ENCODE data around the gene XPOT.

- TF ChIP-seq, protein P1, sequence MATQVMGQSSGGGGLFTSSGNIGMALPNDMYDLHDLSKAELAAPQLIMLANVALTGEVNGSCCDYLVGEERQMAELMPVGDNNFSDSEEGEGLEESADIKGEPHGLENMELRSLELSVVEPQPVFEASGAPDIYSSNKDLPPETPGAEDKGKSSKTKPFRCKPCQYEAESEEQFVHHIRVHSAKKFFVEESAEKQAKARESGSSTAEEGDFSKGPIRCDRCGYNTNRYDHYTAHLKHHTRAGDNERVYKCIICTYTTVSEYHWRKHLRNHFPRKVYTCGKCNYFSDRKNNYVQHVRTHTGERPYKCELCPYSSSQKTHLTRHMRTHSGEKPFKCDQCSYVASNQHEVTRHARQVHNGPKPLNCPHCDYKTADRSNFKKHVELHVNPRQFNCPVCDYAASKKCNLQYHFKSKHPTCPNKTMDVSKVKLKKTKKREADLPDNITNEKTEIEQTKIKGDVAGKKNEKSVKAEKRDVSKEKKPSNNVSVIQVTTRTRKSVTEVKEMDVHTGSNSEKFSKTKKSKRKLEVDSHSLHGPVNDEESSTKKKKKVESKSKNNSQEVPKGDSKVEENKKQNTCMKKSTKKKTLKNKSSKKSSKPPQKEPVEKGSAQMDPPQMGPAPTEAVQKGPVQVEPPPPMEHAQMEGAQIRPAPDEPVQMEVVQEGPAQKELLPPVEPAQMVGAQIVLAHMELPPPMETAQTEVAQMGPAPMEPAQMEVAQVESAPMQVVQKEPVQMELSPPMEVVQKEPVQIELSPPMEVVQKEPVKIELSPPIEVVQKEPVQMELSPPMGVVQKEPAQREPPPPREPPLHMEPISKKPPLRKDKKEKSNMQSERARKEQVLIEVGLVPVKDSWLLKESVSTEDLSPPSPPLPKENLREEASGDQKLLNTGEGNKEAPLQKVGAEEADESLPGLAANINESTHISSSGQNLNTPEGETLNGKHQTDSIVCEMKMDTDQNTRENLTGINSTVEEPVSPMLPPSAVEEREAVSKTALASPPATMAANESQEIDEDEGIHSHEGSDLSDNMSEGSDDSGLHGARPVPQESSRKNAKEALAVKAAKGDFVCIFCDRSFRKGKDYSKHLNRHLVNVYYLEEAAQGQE (IDR thresholded peaks at IDR 0.05; ENCODE audit: insufficient read depth in 1 of 2, low read depth in 2 of 2, low read length in 1 of 2) = no peak
- TF ChIP-seq, protein P2, sequence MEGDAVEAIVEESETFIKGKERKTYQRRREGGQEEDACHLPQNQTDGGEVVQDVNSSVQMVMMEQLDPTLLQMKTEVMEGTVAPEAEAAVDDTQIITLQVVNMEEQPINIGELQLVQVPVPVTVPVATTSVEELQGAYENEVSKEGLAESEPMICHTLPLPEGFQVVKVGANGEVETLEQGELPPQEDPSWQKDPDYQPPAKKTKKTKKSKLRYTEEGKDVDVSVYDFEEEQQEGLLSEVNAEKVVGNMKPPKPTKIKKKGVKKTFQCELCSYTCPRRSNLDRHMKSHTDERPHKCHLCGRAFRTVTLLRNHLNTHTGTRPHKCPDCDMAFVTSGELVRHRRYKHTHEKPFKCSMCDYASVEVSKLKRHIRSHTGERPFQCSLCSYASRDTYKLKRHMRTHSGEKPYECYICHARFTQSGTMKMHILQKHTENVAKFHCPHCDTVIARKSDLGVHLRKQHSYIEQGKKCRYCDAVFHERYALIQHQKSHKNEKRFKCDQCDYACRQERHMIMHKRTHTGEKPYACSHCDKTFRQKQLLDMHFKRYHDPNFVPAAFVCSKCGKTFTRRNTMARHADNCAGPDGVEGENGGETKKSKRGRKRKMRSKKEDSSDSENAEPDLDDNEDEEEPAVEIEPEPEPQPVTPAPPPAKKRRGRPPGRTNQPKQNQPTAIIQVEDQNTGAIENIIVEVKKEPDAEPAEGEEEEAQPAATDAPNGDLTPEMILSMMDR (IDR thresholded peaks at IDR 0.05) = no peak
Observed at GRCh38 chr12:64459394-64459891, 55.3 kb downstream of the XPOT start.
